ENCODE data around the gene CFL2.
"Not testable (repeated sequence)": the region's sequence is repeated elsewhere in the genome, so short reads cannot be mapped to it uniquely, and the experiment has no call there.

GRCh38 chr14:34737079-34737478 lies 22.7 kb upstream of the CFL2 start:
- TF ChIP-seq CTCF, POLR2A (IDR thresholded peaks at IDR 0.05): not testable (repeated sequence)
